Measurements from ENCODE around the gene CCT8.
A peak's percentile ranks its signal among the peaks of the same experiment; 100 is the strongest.

CCT8 gene, protein sequence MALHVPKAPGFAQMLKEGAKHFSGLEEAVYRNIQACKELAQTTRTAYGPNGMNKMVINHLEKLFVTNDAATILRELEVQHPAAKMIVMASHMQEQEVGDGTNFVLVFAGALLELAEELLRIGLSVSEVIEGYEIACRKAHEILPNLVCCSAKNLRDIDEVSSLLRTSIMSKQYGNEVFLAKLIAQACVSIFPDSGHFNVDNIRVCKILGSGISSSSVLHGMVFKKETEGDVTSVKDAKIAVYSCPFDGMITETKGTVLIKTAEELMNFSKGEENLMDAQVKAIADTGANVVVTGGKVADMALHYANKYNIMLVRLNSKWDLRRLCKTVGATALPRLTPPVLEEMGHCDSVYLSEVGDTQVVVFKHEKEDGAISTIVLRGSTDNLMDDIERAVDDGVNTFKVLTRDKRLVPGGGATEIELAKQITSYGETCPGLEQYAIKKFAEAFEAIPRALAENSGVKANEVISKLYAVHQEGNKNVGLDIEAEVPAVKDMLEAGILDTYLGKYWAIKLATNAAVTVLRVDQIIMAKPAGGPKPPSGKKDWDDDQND

DNA sequence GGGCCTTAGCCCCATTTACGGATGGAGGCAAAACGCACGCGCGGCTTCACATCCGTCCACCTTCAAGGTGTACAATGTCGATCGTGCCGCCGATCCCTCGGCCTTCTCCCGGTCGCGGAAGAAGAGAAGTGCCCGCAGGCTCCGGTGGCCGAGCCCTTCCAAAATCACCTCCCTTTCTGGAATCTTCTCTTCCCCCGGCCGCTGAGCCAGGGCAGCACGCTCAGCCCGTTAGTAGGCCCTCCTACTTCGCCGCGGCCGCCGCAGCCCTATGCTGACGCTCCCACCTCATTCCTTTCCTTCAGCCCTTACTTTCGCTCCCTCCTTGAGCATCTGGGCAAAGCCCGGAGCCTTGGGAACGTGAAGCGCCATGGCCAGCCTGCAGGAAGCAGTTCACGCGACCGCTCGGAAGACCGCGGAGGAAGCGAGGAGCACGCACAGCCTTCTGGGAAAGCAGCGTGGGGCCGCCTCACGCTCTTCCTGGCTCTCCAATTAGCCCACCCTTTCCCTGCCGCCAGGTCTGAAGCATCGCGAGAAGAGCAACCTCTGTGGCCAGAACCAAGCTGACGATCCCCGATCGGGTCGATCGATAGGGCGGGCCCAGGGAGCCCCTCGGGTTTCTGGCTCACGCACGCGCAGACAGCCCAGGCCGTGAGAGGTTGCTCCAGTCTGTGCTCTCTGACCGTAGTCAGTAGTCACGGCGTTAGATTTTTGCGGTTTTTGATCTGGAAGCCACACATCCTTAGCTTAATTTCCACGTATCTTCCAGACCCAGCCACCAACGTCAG lies at the start of gene CCT8:
Gene CCT8 (minus strand): TSS at position 427 of the 785 bp plus-strand sequence. CDS start 58 bp downstream, at position 369.
- Histone ChIP-seq H3K4me1 (ENCODE audit: insufficient read depth, low read length) (peaks cover 18% of the 10 kb centered on the region), H2AFZ (ENCODE audit: low read depth, low read length) (peak within 1 kb of the TSS; percentile 94), H3K36me3 (ENCODE audit: insufficient read depth, low read length) (peaks cover 20% of the 10 kb centered on the region), H3K9me3 (ENCODE audit: low read length) (no peaks in the 10 kb centered on the region), H3K4me3 (ENCODE audit: low read length) (peak within 1 kb of the TSS; percentile 85), H3K27me3 (ENCODE audit: insufficient read depth, low read length) (no peaks in the 10 kb centered on the region)

DNA sequence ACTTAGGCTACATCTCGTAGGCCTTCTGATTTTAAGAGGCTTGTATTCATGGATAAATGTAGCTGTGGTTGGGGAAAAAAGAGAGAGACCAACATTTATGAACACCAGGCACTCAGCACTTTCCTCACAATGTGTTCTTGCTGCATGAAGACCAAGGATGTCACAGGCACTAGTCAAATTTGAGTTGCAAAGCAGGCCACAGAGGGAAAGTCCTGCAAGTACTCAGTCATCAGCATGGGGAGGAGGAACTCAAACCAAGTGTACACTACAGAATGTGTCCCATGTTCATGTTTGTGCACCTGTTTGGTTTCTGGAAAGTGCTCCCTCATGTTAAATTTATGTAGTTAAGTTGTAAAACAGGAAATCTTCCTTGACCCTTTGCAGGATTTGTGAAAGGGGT lies 48.3 kb upstream of the CCT8 start:
- Histone ChIP-seq H2AFZ (ENCODE audit: low read depth, low read length) (no peak overlapping the region), H3K27me3 (ENCODE audit: insufficient read depth, low read length) (no peaks in the 10 kb centered on the region), H3K4me3 (ENCODE audit: low read length) (no peak overlapping the region), H3K9me3 (ENCODE audit: low read length) (no peaks in the 10 kb centered on the region), H3K36me3 (ENCODE audit: insufficient read depth, low read length) (no peaks in the 10 kb centered on the region), H3K4me1 (ENCODE audit: insufficient read depth, low read length) (no peaks in the 10 kb centered on the region)

DNA sequence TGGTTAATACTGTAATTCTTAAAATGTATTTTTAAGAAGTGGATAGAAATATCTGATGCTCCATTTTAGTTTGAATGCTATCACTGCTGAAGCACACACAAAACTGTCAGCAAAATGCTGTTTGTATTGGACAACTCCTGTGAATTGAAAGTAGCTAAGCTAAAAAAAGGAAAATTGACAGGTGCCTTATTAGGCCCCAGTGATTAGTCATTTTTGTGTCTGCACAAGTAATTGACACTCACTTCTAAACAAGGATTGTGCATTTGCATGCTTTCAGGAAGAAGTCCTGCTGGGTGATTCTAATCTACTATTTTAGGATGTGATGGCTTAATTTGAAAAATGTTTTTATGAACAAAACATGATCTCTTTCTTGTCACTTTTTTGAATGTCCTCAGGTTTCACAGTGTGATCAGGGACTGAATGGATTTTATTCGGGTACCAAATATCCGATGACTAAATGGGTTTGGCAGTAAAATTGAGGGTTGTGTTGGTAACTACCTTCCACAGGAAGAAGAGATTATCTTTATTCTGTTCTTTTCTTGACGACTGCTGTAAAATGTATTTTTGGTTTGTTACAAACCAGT lies 44.0 kb upstream of the CCT8 start:
- H3K36me3 ChIP-seq (ENCODE audit: insufficient read depth, low read length) = no peaks in the 10 kb centered on the region
- H3K4me3 ChIP-seq (ENCODE audit: low read length) = no peak overlapping the region
- no peaks in the 10 kb centered on the region for H3K4me1 ChIP-seq (ENCODE audit: insufficient read depth, low read length)
- H2AFZ ChIP-seq (ENCODE audit: low read depth, low read length) = no peak overlapping the region
- H3K27me3 ChIP-seq (ENCODE audit: insufficient read depth, low read length) = no peaks in the 10 kb centered on the region
- no peaks in the 10 kb centered on the region for H3K9me3 ChIP-seq (ENCODE audit: low read length)

DNA sequence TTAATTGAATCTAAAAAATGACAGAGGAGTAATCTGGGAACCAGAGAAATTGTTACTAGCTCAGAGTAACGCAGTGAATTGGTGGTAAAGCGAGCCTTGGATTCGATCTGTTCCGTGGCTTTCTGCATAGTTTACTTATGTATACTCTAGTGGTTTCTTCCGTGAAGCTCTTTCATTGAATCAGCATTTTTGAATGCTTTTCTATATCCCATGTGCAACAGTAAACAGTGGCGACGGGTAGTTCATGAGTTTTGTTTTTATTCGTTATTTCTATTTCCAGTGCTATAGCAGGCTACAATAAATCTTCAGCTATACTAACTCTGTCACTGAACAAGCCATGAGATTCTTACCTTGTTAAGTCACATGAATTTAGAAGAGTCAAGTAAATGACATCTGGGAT lies 42.5 kb upstream of the CCT8 start:
- Histone ChIP-seq H3K36me3 (ENCODE audit: insufficient read depth, low read length) (no peaks in the 10 kb centered on the region), H3K27me3 (ENCODE audit: insufficient read depth, low read length) (no peaks in the 10 kb centered on the region), H3K9me3 (ENCODE audit: low read length) (no peaks in the 10 kb centered on the region), H3K4me1 (ENCODE audit: insufficient read depth, low read length) (no peaks in the 10 kb centered on the region), H2AFZ (ENCODE audit: low read depth, low read length) (no peak overlapping the region), H3K4me3 (ENCODE audit: low read length) (no peak overlapping the region)

DNA sequence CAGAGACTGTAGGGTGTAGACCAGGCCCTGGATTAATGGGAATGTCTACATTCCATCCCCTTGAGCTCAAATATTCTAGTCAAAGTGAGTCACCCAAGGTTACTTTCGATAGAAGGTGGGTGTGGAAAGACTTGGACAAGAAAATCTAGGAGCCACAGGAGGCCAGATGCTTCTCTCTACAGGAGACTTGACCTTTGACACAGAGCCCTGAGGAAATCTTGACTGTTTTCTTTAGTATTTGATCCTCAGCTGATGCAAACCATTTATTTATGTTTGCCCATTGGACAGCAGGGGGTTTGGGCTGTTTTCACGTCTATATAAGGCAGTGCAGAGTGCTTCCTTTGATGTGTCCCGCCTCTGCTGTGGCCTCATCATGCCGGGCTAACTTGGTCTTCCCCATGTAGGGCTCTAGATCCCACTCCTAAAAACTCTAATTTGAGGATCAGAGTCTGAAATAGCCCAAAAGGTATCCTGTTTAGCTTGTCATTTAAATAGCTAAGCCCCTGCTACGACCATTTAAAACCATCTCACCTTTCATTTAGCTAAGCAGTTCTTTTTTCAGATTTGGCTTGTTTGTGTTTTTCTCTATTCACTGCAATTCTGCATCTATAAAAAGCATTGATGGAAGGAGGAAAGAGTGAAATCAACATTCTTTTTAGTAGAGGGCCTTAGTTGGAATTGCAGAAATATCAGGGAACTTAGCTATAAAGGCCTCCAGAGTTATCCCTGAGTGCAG lies 41.5 kb upstream of the CCT8 start:
- H2AFZ ChIP-seq (ENCODE audit: low read depth, low read length) = no peak overlapping the region
- H3K4me1 ChIP-seq (ENCODE audit: insufficient read depth, low read length) = no peaks in the 10 kb centered on the region
- H3K4me3 ChIP-seq (ENCODE audit: low read length) = no peak overlapping the region
- no peaks in the 10 kb centered on the region for H3K9me3 ChIP-seq (ENCODE audit: low read length)
- no peaks in the 10 kb centered on the region for H3K27me3 ChIP-seq (ENCODE audit: insufficient read depth, low read length)
- no peaks in the 10 kb centered on the region for H3K36me3 ChIP-seq (ENCODE audit: insufficient read depth, low read length)

DNA sequence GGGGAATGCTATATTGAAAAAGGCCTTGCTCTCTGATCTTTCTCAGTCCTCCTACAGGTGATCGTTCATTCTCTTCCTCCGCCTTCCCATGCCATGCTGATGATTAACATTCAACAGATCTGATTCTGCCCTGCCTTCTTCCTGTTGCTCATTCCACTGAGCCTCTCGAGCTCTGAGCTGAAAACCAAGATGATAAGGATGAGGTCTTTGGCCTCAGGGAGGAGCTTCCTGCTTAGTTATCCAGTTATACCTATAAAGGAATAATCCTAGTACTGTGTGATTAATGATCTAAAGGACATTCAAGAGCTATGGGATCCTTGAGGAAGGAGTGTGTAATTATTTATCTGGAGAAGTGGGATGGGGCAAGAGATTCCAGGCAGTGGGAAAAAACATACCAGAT lies 31.8 kb upstream of the CCT8 start:
- H3K27me3 ChIP-seq (ENCODE audit: insufficient read depth, low read length) = no peaks in the 10 kb centered on the region

DNA sequence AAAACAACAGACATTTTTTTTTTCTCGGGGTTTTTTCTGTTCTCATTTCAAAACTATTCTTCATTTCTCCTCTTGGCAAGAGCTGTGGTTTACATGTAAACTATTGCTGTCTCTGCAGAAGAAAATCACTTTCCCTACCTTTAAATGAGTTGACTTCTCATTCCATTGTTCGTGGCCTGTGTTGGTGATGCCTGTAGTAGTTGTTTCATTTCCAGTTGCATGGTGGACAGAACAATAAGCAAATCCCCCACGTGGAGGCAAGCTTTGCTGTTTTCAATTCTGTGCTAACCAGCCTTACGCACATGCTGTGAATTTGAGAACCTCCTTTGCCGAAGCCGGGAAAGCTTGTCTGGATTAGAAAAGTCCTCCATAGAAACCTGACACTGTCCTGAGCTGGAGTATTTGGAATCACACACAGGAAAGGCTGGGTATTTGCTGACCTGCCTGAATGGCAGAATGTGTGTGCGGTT lies 30.8 kb upstream of the CCT8 start:
- Histone ChIP-seq H3K4me3 (ENCODE audit: low read length) (no peak overlapping the region), H3K9me3 (ENCODE audit: low read length) (no peaks in the 10 kb centered on the region), H3K4me1 (ENCODE audit: insufficient read depth, low read length) (no peaks in the 10 kb centered on the region), H3K27me3 (ENCODE audit: insufficient read depth, low read length) (no peaks in the 10 kb centered on the region), H3K36me3 (ENCODE audit: insufficient read depth, low read length) (no peaks in the 10 kb centered on the region), H2AFZ (ENCODE audit: low read depth, low read length) (peak overlapping the region; percentile 48)

More for the DNA sequence above, 31.8 kb upstream of the CCT8 start:
- Histone ChIP-seq H3K9me3 (ENCODE audit: low read length) (no peaks in the 10 kb centered on the region), H3K4me1 (ENCODE audit: insufficient read depth, low read length) (no peaks in the 10 kb centered on the region), H3K36me3 (ENCODE audit: insufficient read depth, low read length) (no peaks in the 10 kb centered on the region), H3K4me3 (ENCODE audit: low read length) (no peak overlapping the region), H2AFZ (ENCODE audit: low read depth, low read length) (no peak overlapping the region)

DNA sequence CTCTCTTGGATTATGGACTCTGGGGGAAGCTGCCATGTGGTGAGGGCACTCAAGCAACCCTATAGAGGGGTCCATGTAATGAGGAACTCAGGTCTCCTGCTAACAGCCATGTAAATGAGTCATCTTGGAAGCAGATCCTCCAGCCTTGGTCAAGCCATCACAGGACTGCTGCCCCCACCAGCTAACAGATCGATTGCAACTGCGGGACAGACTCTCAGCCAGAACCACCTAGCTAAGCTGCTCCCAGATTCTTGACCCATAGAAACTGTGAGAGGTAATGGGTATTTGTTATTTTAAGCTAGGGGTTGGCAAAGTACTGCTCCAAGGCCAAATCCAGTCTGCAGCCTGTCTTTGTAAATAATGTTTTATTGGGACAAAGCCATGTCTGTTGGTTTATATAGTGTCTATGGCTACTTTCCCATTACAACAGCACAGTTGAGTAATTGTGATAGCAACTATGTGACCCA lies 29.4 kb upstream of the CCT8 start:
- H3K36me3 ChIP-seq (ENCODE audit: insufficient read depth, low read length) = no peaks in the 10 kb centered on the region

DNA sequence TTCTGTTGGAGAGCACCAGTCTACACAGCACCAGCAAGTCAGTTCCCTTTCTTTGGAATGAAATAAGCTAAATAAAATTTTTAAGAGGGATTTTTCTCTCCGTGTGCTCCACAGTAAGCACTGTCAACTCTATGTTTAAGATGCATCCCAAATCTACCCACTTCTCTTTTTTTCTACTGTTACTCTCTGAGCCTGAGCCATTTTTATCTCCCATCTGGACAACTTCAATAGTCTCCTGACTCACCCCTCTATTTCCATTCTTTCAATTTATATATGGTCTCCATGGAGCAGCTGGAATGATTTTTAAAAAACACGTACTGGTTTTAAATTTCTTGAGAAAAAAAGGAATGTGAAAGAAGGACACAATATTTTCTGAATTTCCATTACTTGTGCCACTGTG lies 24.7 kb upstream of the CCT8 start:
- Histone ChIP-seq H3K36me3 (ENCODE audit: insufficient read depth, low read length) (no peaks in the 10 kb centered on the region), H3K27me3 (ENCODE audit: insufficient read depth, low read length) (no peaks in the 10 kb centered on the region), H3K4me1 (ENCODE audit: insufficient read depth, low read length) (peaks cover 2% of the 10 kb centered on the region), H2AFZ (ENCODE audit: low read depth, low read length) (no peak overlapping the region), H3K4me3 (ENCODE audit: low read length) (no peak overlapping the region), H3K9me3 (ENCODE audit: low read length) (no peaks in the 10 kb centered on the region)

More for the DNA sequence above, 29.4 kb upstream of the CCT8 start:
- no peak overlapping the region for H2AFZ ChIP-seq (ENCODE audit: low read depth, low read length)
- peaks cover 2% of the 10 kb centered on the region for H3K4me1 ChIP-seq (ENCODE audit: insufficient read depth, low read length)
- no peaks in the 10 kb centered on the region for H3K9me3 ChIP-seq (ENCODE audit: low read length)
- no peaks in the 10 kb centered on the region for H3K27me3 ChIP-seq (ENCODE audit: insufficient read depth, low read length)
- no peak overlapping the region for H3K4me3 ChIP-seq (ENCODE audit: low read length)

DNA sequence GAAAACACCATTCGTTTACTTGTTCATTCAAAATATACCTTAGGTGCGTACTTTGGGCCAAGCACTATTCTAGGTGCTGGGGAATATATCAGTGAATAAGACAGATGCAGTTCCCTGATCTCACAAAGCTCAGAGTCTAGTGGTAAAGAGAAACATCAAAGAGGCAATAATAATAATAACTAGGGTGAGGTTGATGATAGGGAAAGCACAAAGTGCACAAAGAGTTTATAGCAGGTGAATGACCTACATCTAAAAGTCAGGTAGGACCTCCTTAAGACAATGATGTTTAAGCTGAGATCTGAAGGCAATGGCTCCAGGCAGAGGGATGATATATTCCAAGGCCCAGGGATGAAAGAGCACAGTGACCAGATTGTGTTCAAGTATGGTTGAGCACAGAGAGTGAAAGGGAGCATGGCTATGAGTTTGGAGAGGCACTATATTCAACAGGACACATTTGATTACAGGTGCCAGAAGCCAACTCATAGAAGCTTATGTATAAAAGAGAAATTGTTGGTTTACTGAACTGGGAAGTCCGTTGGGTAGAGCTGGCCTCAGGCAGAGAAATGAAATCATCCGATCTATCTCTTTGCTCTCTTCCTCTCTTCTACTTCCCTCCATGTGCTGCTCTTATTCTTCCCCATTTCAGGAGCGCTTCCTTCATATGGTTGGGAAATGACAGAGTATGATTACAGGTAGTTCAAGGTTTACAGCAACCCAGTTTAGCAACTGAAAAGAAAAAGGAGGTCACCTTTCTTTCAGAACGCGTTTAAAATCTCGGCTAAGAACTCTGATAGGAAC lies 23.0 kb upstream of the CCT8 start:
- Histone ChIP-seq H3K27me3 (ENCODE audit: insufficient read depth, low read length) (no peaks in the 10 kb centered on the region), H2AFZ (ENCODE audit: low read depth, low read length) (no peak overlapping the region), H3K4me3 (ENCODE audit: low read length) (no peak overlapping the region), H3K9me3 (ENCODE audit: low read length) (no peaks in the 10 kb centered on the region), H3K36me3 (ENCODE audit: insufficient read depth, low read length) (no peaks in the 10 kb centered on the region), H3K4me1 (ENCODE audit: insufficient read depth, low read length) (peaks cover 2% of the 10 kb centered on the region)

DNA sequence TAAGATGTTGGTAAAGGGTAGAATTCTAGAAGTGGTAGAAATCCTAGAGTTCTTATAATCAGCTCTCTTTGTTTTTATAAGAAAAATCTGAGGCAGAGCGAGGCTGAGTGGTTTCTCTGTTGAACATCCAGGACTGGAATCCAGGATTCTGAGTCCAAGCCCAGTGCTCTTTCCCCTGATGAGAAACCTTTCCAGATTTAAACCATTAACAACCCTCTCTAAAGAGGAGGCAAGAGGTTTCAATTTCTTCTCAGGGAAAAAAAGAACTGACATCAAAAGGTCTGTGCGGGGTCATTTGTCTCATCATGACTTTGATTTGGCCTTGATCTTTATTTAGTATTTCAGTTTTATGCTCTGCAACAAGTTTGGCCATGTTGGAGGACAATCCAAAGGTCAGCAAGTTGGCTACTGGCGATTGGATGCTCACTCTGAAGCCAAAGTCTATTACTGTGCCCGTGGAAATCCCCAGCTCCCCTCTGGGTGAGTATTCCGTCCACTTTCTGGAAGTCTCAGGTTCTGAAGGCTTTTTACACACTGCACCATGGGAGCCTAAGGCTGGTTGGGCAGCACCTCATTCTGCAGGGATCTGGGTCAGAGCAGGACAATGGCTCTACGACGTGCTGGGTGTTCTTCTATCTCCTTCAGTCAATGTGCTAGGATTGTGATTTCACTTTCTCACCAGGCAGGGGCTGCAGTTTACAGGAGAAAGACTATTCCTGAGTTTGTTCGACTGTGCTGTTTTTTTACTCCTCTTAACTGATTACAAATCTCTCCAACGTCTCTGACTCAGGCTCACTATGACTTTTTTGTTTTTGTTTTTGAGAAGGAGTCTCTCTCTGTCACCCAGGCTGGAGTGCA lies 18.9 kb upstream of the CCT8 start:
- Histone ChIP-seq H3K4me3 (ENCODE audit: low read length) (no peak overlapping the region), H2AFZ (ENCODE audit: low read depth, low read length) (no peak overlapping the region)

More for the DNA sequence above, 18.9 kb upstream of the CCT8 start:
- H3K36me3 ChIP-seq (ENCODE audit: insufficient read depth, low read length) = no peaks in the 10 kb centered on the region
- H3K4me1 ChIP-seq (ENCODE audit: insufficient read depth, low read length) = no peaks in the 10 kb centered on the region
- no peaks in the 10 kb centered on the region for H3K9me3 ChIP-seq (ENCODE audit: low read length)
- no peaks in the 10 kb centered on the region for H3K27me3 ChIP-seq (ENCODE audit: insufficient read depth, low read length)

Measured in neuron (in vitro differentiated cells).